ENCODE measurements around the gene DCAF5.

DCAF5 gene

DNA sequence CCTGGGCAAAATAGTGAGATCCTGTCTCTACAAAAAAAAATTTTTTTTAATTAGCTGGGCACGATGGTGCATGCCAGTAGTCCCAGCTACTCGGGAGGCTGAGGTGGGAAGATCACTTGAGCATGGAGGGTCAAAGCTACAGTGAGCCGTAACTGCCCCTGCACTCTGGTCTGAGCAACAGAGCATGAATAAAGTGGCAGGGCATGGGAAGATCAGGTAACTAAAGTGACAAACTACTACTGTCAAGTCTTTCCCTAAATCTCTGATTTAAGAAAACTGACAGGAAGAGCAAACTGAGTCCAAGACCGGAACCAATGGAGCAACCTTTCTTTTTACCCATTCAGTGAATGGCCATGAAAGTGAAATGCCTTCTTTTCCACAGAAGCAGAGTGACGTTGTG, 10.8 kb downstream of the DCAF5 start:
- no peak for DNase-seq

DNA sequence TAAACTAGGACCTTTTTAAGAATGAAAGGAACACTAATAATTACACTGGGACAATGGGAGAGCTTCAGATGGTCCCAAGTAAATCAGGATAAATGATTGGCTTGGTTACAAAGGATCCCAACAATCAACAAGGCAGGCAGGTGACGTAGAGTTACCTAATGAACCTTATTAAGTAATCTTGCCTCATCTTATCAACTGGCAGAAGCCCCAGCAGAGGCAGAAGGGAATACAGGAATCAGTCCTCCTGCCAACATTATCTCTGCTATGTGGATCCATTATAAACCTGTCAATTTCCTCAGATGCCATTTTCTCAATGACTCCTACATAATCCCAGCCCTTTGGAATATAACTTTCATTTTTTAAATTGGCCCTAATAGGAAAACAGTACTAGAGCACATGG, 11.4 kb downstream of the DCAF5 start:
- no peak for DNase-seq

DNA sequence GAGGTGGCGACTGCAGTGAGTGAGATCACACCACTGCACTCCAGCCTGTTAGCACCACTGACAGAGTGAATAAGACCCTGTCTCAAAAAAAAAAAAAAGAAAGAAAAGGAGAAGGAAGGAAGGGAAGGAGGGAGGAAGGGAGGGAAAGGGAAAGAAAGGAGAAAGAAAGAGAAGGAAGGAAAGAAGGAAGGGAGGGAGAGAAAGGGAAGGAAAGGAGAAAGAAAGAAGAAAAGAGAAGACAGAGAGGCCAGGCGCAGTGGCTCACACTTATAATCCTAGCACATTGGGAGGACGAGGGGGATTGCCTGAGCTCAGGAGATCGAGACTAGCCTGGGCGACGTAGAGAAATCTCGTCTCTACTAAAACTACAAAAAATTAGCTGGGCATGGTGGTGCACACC, 13.2 kb downstream of the DCAF5 start:
- DNase-seq = no peak

DNA sequence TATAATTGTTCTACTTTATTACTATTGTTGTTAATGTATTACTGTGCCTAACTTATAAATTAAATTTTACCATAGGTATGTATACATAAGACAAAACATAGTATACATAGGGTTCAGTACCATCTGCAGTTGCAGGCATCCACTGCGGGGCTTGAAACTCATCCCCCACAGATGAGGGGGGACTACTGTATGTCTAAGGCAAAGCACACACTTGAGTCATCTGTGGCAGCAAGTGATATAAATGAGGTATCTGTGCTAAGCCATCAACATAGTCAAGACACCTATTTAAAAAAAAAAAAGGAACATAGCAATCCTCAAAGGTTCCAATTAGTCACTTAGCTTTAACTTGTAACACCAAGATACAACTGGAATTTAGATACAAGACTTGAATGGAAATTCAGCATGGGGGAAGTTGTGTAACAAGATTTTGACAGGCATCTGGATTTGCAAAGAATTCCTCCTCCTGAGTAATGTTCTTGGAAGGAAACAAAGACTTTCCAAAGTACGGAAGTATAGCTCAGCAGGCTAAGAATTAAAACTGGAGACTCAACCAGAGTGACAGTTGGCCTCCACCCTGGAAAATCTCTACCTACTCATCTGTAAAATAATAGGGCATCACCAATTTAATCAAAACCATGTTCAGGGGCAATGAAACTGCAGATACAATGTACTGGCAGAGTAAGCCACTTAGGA, 14.9 kb downstream of the DCAF5 start:
- DNase-seq = peak; percentile 71

DNA sequence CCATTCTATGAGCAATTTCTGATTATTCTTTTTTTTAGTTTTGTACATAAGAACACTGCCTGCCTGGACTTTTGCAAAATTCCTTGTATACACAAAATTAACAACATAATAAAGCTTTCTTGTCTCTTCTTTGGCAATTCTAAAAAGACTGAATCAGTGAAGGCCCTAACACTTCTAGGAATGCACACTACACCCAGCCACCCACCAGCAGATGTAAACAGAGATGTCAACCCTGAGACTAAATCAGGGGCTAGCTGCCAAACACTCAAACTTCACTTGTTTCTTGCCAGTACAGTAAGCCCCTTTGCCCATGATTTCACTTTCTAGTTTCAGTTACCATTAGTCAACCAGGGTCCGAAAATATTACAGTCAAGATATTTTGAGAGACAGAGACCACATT, 15.5 kb downstream of the DCAF5 start:
- DNase-seq = no peak

DNA sequence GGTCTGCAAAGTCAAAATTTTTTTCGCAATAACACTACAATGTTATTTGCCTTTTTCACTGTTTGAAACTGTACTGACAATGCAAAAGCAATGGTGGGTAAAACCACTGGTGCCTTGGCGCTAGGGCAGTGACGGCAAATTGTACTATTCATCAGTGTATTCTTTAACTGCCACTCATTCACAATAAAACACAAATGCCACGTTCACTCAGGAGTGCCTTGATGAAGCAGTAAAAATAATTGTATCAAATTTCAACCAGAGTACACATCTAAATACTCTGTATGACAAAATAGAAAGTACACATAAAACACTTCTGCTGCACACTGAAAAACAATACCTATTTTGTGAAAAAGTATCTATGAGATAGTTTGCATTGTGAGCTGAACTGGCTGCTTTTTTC, 17.8 kb downstream of the DCAF5 start:
- no peak for DNase-seq

DNA sequence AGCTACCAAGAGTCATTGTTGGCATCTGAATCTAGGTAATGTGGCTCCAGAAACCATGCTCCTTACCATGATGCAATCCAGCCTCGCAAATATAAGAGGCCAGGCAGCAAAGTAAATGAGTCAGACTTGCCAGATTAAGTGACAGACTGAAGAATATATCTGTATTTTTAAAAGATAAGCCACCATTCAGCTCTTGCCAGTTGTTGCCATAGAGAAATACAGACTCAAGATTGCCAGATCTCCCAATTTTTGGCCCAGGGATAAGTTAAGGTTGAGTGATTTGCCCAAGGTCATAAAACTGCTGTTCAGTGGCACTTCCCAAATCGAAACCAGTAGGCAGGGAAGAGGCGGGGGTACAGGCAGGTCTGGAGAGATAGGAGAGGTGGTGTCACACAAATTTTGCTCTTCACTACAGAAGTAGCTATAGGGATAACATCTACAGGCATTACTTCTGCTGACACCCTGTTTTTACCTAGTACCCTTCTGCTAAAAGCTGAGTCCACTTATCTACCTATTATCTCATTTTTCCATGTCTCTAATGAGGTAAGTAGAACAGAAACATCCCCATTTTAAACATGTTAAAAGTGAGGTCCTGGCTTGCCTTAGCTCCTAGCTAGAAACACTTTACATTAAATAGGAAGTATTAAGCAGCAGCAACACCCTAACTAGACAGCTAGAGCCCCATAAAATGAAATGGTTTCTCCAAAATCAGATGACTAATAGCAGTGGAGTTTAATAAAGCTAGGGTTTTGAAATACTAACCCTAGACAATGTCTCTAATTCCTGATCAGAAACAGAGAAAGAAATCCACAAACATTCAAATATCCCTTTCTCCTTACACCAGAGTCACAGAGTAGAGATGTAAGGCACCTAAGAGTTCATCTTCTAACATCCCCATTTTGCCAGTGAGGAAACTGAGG, 19.5 kb downstream of the DCAF5 start:
- DNase-seq = peak; percentile 66

DNA sequence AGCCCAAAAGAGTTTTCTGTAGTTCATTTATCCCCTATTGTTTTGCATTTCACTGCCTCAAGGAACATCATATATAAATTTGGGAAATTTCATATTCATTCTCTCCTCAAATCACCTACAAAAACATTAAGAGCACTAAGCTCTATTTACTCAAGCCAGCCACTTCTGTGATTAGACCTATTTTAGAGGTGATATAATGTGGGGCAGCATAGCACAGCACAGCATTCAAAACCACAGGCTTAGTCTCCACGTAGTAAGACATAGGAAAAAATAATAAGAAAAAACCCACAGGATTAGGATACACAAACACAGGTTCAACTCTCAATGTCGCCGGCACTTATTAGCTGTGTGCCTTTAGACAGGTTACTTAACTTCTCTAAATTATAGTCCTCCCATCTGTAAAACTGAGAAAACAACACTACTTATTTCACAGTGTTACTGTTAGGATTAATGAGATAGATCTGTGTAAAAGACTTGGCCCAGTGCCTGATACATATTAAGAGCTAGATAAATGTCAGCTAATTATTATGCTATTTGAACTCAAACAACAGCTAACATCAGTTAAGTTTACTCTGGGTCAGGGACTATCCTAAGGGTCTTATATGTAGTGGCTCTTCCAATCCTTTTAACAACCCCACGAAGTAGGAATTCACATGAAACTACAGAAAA, 20.3 kb downstream of the DCAF5 start:
- DNase-seq = no peak

DNA sequence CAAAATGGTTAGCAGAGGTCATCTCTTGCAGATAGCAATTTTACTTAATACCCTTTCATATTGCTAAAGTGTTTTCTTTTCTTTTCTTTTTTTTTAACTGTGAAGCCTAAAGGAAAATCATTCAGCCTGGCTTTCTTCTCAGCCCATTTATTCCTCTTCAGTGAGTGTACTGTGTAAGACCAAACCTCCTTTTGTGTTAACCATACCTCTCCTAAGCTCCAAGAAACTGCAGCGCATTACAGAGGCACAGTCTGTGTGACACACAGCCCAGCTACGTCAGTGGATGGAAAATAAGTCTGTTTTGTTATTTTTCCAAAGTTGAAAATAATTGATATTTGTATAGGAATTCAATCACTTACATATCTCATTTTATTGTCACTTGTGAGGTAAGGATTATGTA, 21.7 kb downstream of the DCAF5 start:
- DNase-seq = no peak

DNA sequence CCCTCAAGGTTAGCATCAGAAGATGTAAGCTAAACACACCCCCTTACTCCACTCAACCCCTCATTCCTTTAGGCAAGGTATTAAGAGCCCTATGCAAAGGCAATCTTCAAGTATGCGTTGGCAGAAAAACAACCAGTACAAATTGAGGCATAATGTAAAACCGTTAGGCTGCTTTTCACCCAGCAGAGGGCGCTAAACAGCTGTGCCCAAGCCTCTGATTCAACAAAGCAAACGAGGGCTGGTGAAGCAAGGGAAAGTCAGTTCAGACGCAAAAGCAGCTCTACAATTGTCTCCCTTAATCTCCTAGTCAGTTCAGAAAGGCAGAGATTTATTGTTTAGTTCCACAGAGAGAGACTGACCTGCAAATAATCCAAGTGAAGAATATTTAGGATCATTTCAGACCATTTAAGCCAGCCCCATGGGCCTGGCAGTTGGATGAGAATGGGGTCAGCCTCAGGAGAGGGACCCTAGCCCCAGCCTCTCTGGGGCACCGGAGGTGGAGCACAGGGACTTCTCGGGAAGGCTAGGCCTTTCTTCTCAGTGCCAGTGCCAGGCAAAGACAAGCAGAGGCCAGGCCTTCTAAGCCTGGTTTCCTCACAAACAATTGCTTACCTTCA, 23.5 kb downstream of the DCAF5 start:
- DNase-seq = peak; percentile 81

DNA sequence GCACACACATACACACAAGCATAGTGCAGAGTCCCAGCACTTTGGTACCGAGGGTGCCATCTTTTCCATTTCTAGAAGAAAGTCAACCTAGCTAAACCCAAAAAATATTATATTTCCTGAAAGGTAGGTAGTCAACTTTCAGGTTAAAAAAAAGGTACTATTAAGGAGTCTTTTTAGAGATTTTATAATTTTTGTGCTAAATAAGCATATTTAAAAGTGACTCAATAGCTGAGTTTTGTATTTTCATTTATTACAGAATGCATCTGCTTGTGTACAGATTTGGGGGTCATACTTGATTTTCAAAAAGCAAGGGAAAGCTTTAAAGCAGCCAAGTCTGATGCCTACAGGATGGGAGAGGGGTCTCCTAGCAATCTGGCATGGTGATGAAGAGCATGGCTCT, 34.6 kb downstream of the DCAF5 start:
- no peak for DNase-seq

DNA sequence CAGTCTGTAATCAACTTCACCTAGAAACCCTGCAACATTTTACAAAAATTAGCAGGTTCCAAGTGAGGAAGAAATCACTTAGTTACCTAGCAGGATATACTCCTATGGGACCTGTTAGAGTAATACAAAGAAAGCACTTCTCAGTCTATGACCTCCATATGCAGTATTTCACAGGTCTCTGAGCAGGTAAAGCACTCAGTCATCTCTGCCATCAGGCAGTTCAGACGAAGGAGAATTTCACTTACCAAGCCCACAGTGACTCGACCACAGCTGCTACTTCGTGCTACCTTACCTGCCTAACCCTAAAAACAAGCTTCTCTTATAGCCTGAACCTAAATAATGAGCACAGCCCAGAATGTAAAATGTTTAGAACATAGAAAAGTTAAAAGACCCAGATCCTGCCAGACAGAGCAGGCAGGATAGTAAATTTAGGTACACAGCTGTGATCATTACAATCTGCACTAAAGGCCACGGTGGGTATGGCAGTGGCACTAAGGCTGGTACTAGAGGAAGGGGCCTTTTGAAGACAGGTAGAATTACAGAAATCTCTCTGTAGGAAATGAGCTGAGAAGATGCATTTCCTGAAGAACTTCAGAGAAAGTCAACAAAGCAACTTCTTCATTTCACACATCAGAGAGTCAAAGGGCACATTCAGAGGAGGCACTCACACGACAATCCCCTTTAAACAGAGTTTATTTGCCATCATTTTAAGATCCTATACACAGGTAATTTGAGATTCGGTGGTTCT, 35.7 kb downstream of the DCAF5 start:
- DNase-seq = no peak

DNA sequence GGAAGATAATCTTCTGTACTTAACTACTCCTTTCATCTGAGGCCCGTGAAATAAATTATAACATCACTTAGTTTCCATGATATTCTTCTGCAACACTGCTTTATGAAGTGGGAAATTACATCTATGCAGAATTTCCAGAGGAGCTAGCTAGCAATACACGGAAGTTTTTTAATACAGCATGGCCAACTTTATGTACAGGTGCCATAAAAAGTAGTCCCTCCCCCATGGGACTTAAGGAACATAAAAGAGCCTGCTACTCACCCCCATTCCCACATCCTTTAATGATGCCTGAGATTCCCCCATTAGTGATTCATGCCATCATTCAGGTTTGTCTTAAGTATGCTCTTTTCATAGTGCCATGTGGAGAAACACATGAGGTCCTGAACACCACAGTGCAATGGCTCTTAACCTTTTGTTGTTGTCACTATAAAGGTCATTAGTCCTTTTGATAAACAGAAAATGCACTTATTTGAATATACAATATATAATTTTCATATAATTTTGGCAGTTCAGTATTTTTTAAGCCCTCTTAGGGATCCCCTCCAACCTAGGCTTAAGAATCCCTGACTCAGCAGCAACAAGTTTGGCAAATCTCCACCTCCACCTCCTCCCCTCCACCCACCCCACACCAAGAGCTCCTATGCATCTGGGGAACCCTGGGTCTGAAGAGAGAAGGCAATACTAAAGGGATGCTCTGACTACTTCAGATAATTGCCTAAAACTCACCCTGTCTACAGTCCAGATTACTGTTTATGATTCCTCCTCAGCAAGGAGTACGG, 37.3 kb downstream of the DCAF5 start:
- DNase-seq = no peak

DNA sequence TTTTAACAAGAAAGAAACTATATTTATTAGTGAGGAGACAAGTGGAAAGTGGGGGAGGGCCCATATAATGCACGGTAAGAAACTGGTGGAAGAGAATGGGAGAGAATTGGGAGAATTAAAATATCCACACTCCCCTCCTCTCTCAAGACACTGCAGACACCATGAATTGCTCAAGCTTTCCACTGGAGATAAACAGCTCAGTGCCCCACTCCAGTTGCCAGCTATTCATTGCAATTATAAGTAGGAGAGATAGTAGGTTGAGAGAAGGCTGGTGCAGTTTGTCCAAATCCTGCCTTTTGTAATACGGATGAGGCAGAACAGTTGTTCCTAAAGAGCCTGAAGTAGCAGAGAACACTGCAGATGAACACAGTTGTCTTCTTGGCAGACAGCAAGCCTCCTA, 38.2 kb downstream of the DCAF5 start:
- DNase-seq = no peak

DNA sequence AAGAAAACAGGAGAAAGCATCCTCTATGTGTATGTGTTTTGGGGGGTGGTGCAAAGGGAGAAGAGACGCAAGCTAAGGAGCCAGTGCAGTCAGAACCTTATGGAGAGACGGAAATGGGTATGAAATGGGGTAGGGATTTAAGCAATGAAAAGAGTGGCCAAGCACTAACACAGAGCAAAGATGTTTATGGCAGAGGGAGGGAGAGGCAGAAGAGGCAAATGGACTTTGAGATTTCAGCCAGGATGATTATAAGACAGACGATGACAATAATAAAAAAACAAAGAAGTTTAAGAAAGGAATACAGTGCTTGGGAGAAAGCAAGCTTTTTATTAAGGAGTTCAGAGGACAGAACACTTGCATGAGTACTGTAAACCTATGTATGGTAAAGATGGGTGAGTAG, 44.6 kb downstream of the DCAF5 start:
- no peak for DNase-seq

DNA sequence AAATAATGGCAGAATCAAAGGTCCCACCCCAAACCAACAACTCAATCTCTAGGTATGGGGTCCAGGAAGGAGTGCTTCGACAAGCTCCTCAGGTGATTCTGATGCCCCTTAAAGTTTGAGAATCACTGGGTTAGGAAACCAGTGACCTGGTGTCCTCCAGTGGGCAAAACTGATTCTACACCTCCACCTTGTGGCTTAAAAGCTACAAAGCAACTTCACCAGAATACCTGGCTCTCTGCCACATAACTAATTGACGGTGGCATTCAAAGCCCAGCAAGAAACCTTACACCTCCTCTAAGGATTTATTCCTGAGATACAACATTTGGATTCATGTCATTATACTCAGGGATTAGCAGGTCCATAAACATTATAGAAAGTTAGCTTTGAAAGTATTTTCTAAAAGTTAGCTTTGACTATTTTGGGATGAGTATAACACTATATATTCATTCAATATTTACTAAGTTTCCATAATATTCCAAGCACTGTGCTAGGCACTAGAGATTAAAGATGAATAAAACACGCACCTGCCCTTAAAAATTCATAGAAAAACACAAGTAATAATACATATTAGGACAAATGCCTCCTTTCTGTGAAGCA, 45.4 kb downstream of the DCAF5 start:
- DNase-seq = peak; percentile 58

DNA sequence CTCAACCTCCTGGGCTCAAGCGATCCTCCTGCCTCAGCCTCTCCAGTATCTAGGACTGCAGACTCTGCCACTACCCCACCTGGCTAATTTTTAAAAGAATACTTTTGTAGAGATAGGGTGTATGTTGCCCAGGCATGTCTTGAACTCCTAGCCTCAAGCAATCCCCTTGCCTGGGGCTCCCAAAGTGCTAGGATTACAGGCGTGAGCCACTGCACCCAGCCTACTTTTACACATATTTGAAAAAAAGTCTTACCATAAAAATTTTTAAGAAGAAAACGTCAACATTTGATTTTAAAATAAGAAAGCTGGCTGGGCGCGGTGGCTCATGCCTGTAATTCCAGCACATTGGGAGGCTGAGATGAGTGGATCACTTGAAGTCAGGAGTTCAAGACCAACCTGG, 46.5 kb downstream of the DCAF5 start:
- no peak for DNase-seq

DNA sequence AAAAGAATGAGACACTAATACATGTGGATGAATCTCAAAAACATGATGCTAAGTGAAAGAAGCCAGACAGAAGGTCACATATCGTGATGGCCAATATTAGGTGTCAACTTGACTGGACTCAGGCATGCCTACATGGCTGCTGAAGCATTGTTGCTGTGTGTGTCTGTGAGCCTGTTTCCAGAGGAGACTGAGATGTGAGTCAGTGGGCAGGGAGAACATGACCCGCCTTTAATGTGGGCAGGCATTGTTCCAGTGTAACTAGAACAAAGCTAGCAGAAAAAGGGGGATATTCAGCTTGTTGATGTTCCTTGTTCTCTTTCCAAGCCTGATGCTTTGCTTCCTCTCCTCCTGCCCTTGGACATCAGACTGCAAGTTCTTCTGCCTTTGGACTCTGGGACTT, 47.6 kb downstream of the DCAF5 start:
- peak; percentile 21 for DNase-seq

DNA sequence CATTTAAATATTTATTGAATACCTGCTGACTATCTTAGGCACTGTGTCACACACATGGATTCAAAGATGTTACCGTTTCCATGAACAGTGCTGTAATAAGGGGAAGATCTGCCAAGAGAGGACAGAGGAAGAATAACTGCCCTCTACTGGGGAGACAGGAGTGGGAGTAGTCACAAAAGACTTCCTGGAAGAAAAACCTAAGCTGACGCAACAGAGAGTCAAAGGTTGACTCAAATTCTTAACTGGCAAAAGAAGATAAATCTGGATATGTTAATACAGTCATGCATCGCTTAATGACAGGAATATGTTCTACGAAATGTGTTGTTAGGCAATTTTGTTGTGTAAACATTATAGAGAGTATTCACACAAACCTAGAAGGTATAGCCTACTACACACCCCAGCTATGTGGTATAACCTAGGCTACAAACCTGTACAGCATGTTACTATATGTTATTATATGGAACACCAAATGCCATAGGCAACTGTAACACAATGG, 51.5 kb downstream of the DCAF5 start:
- peak; percentile 87 for DNase-seq

DNA sequence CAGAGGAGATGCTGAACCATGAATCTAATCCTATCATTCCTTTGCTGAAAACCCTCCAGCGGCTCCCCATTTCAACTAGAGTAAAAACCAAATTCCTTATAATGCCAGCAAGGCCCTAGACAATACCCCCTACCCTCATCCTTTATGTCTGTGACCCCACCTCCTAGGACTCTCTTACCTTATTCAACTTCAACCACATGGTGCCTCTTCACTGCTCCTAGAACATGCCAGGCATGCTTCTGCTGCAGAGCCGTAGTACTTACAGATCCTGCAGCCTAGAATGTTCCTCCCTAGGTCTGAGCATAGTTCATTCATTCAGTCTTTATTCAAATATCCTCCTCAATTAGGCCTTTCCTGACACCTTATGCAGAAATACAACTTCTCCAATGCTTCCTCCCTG, 54.9 kb downstream of the DCAF5 start:
- no peak for DNase-seq

DNA sequence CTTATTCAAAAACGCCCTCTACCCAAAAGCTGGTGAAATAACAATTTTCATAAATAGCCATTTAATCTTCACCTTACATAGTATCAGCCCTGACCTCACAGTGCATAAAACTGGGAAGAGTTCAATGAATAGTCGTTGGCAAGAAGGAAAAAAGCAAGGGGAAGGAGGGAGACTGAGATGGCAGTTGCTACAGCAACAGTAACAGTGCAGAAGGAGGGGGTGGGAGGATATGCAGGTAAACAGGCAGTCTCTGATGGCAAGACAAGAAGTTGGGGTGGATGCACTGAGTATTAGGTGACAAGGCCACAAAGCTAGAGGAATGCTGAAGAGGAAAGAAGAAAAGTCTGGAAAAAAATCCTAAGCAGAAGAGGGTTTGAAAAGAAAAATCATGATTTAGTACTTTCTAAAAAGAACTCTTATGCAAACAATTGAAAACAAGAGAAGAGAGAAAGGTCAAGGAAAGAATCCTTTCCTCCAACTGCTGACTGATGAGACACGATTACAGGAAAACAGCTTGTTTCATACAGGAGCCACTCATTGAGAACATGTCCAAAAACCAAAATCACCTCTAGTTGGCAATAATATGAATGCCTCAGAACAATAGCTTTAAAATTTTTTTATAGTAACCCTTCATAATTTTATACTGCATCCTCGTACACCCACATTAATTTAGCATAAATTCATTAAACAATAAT, 56.0 kb downstream of the DCAF5 start:
- DNase-seq = no peak
